Thoracic aorta (tissue), 2 donors: Measurements from ENCODE around the gene VPS35L. TPM values are rescaled to one million over a fixed set of nuclear protein-coding genes. Genes with fewer than 3 reads are reported as not detected.
"Not testable (repeated sequence)": the region's sequence is repeated elsewhere in the genome, so short reads cannot be mapped to it uniquely, and the experiment has no call there.

ENCODE experiments used
- ATAC-seq: fragments of 150-250 bp; one replicate; pipeline ENCODE4 v1.8.0; 2017; ENCODE audit warnings: low read depth; ENCODE audit not compliant: insufficient number of reproducible peaks, low FRiP score
- DNase-seq: peaks from one replicate; pipeline ENCODE4 v3.0.0-alpha.2; 2020; ENCODE audit warnings: low spot score
- H3K27ac ChIP-seq, 2 donors: fragments of 200-600 bp; sonication (generic); 1 replicate in 1 of 2; 2 replicates in 1 of 2; pipeline ENCODE4 v1.5.1; 2016; ENCODE audit warnings: mild to moderate bottlenecking in 2 of 2, moderate library complexity in 2 of 2
- H3K27me3 ChIP-seq: fragments of 200-600 bp; sonication (generic); replicated peaks from 2 replicates; pipeline ENCODE4 v1.6.0; 2016; ENCODE audit warnings: mild to moderate bottlenecking; ENCODE audit not compliant: insufficient read depth
- H3K36me3 ChIP-seq: fragments of 200-600 bp; sonication (generic); one replicate; pipeline ENCODE4 v1.5.1; 2016
- H3K4me1 ChIP-seq, 2 donors: fragments of 200-600 bp; sonication (generic); 1 replicate in 1 of 2; 2 replicates in 1 of 2; pipeline versions ENCODE4 v1.5.1 to v1.6.0; 2016; ENCODE audit warnings: low read depth in 2 of 2, mild to moderate bottlenecking in 1 of 2; ENCODE audit not compliant: control insufficient read depth in 1 of 2
- H3K4me3 ChIP-seq: fragments of 200-600 bp; sonication (generic); 2 replicates; pipeline ENCODE4 v1.5.1; 2016; ENCODE audit warnings: mild to moderate bottlenecking
- H3K9me3 ChIP-seq: fragments of 200-600 bp; sonication (generic); 2 replicates; pipeline ENCODE4 v1.5.1; 2016
- total RNA-seq, 2 donors: library from RNA; depleted of rRNA; stranded (reverse); fragments of >200 nt; gene quantifications; one replicate each; pipeline versions ENCODE4 v1.1.0 to v1.2.3, GENCODE V29; 2016
- TF ChIP-seq, protein P1 (sequence below): fragments of 200-600 bp; sonication (generic); IDR thresholded peaks from one replicate; pipeline ENCODE4 v1.5.1; 2019; ENCODE audit warnings: antibody characterized with exemption

Gene VPS35L
- total RNA-seq, 2 donors from 2014 or later: 38.2 to 41.6 TPM

DNA sequence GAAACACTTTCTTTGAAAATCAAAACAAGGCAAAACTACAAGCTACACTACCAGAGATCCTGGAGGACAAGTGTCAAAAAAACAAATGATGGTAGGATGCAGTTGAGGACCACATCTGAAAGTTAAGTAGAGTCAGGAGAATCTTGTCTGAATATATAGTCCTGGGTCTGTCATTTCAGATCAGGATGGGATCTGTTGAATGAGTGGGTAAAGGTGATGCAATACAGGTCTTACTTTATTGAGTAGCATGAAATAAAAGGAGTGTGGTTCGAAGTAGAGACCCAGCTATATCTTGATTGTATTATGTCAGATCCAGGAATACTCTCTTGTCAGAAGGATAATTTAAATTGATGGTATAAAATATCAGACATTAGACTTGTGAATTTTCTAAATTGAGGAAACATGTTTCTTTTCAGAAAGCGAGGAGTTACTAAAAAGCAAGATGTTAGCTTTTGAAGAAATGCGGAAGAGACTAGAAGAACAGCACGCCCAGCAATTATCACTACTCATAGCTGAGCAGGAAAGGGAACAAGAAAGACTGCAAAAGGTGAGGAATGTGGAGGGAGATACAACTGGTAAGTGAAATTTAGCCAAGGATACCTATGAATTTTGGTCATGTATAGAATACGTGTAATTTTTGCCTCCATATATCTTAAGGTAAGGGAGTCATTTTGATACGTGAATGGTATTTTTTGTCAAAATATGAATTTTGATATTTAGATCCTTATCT, 15.1 kb upstream of the VPS35L start:
- TF ChIP-seq, protein P1, sequence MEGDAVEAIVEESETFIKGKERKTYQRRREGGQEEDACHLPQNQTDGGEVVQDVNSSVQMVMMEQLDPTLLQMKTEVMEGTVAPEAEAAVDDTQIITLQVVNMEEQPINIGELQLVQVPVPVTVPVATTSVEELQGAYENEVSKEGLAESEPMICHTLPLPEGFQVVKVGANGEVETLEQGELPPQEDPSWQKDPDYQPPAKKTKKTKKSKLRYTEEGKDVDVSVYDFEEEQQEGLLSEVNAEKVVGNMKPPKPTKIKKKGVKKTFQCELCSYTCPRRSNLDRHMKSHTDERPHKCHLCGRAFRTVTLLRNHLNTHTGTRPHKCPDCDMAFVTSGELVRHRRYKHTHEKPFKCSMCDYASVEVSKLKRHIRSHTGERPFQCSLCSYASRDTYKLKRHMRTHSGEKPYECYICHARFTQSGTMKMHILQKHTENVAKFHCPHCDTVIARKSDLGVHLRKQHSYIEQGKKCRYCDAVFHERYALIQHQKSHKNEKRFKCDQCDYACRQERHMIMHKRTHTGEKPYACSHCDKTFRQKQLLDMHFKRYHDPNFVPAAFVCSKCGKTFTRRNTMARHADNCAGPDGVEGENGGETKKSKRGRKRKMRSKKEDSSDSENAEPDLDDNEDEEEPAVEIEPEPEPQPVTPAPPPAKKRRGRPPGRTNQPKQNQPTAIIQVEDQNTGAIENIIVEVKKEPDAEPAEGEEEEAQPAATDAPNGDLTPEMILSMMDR: no peak
- no peak for DNase-seq
- Histone ChIP-seq H3K27ac (no peak overlapping the region), H3K36me3 (peaks cover 31% of the 10 kb centered on the region), H3K4me3 (no peak overlapping the region), H3K9me3 (no peaks in the 10 kb centered on the region), H3K4me1 (no peaks in the 10 kb centered on the region), H3K27me3 (no peaks in the 10 kb centered on the region)
- ATAC-seq: no peak

DNA sequence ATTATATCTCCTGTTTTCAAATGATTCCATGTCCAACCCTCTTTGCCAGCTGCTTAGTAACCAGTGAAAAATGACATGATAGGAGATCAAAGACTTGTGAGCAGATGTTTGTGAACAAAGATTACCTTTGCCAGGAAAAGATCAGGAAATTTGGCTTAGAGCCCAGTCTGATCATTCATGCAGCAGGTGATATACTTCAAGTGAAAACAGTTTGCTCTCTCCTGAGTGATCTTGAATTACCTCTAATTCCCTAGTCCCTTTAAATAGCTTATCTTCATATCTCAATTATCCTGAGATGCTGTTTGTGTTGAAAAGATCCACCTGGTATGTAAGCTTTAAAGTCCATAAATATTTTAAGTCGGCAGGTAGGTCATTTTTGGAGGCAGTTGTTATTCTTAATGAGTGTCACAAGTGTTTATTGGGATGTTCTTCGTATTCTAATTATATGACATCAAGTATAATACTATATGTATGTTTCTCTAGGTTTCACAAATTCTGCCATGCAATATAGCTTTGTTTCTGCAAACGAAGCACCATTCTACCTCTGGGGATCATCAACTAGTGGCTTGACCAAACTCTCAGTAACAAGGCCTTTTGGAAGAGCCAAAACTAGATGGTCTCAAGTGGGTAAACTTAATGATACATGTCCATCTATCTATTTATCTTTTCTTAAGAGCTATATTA, 13.2 kb upstream of the VPS35L start:
- no peak for ATAC-seq
- Histone ChIP-seq H3K36me3 (peaks cover 32% of the 10 kb centered on the region), H3K27me3 (no peaks in the 10 kb centered on the region), H3K4me3 (no peak overlapping the region), H3K4me1 (no peaks in the 10 kb centered on the region), H3K9me3 (no peaks in the 10 kb centered on the region), H3K27ac (no peak overlapping the region)
- TF ChIP-seq, protein P1: no peak
- no peak for DNase-seq

DNA sequence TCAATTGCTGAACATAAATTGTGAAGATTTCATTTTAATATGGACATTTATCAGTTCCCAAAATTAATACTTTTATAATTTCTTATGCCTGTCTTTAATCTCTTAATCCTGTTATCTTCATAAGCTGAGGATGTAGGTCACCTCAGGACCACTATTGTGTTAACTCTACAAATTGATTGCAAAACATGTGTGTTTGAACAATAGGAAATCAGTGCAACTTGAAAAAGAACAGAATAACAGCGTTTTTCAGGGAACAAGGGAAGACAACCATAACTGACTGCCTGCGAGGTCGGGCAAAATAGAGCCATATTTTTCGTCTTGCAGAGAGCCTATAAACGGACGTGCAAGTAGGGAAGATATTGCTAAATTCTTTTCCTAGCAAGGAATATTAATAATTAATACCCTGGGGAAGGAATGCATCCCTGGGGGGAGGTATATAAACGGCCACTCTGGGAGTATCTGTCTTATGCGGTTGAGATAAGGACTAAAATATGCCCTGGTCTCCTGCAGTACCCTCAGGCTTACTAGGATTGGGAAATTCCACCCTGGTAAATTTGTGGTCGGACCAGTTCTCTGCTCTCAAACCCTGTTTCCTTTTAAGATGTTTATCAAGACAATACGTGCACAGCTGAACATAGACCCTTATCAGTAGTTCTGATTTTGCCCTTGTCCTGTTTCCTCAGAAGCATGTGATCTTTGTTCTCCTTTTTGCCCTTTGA, 12.1 kb upstream of the VPS35L start:
- not testable (repeated sequence) for H3K27me3 ChIP-seq, ATAC-seq, DNase-seq, H3K4me3 ChIP-seq, H3K4me1 ChIP-seq, H3K9me3 ChIP-seq, H3K27ac ChIP-seq
- peaks cover 31% of the 10 kb centered on the region for H3K36me3 ChIP-seq

DNA sequence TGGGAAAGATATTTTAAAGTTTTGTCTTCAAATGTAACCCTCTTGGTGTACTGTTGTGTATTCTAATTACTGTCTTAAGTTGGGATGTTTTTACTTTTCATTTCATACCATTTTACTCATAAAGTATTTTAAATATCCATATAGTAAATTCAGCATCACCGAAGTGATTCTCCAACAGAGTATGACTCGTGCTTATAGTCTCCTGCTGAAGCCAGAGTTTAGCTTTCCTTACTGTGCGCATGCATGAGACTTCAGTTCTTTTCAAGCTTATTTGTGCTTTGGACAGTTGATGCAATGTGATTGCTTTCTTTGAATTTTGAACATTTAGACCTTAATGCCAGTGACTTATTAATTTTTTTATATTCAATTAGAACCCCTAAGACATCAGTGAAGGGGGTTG, 7.4 kb upstream of the VPS35L start:
- no peaks in the 10 kb centered on the region for H3K27me3 ChIP-seq
- ATAC-seq (no peak), DNase-seq (no peak)
- H3K27ac ChIP-seq: no peak overlapping the region
- TF ChIP-seq, protein P1: no peak
- H3K9me3 ChIP-seq: no peaks in the 10 kb centered on the region
- peaks cover 19% of the 10 kb centered on the region for H3K36me3 ChIP-seq
- H3K4me1 ChIP-seq: no peaks in the 10 kb centered on the region
- H3K4me3 ChIP-seq: no peak overlapping the region

DNA sequence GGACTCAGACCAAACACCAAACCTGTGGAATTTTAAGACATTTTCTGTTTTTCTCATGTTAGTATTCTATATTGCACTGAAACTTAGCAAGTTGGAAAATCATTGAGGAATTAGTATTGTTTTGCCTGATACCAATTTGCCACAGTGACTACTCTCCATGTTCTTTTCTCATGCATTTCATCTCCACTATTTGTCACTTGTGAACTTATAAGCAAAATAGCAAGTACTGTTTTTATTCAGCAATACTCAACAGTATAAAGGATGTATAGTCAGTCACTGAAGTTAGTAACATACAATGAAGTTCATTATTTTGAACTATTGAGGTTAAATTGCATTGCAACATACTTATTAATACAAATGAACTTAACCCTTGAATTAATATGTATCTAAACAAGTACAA, 5.8 kb upstream of the VPS35L start:
- peaks cover 11% of the 10 kb centered on the region for H3K36me3 ChIP-seq
- H3K4me3 ChIP-seq: no peak overlapping the region
- no peak for ATAC-seq

More for the DNA sequence above, 5.8 kb upstream of the VPS35L start:
- H3K27me3 ChIP-seq: no peaks in the 10 kb centered on the region
- TF ChIP-seq, protein P1: no peak
- no peak overlapping the region for H3K27ac ChIP-seq
- no peak for DNase-seq
- peaks cover 0 to 1% of the 10 kb centered on the region in 2 donors for H3K4me1 ChIP-seq
- no peaks in the 10 kb centered on the region for H3K9me3 ChIP-seq
